Iris pigment epithelial cell (primary cell): ENCODE results near the gene CENPC.
"Not testable (repeated sequence)": the region's sequence is repeated elsewhere in the genome, so short reads cannot be mapped to it uniquely, and the experiment has no call there.

Experiments
- DNase-seq: peaks from one replicate; pipeline ENCODE4 v3.0.0-alpha.2; 2011; ENCODE audit warnings: low read depth

CENPC gene

GRCh38 chr4:67466751-67467150, 78.6 kb downstream of the CENPC start:
- no peak for DNase-seq

DNA sequence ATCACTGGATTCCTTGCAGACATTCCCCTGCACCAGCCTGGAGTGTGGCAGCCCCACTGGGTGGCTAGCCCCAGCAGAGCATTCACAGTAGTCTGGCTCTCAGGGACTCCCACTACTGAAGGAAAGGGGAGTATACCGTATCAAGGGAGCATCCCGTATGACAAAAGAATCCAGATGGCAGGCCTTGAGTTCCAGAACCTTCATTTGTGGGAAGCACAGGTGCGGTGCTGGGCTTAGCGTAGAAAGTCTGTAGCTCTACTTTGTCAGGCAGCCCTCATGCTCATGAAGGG, 79.6 kb downstream of the CENPC start:
- no peak for DNase-seq

DNA sequence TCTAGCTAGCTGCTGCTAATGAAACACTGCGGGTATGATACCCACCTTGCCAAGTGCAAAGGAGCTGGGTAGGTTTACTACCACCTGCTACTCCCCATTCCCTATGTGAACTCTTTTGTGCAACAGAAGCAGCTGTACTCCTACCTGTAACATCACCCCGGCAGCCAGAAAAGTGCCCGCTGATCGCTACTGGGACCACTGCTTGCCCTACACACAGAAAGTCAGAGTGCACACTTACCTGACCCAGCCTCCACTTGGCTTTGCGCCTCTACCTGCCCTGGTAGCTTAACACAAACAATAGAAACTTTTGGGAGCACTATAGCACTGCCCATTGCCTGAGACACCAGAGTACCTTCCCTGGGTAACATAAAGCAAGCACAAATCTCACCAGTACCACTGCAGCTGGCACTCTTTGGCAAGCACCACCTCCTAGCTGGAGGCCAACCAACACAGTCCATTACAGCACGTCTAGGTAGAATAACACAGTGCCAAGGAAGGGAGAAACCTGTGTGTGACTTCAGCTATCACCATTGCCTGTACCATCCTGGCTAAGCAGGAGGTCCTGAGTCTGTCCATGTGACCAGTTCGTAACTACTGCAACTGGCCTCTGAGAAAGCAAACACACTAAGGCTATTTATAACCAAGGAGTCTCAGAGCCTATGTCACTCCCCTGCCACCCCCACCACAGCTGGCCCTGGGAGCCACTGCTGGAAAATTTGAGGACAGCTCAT, 80.1 kb downstream of the CENPC start:
- DNase-seq = no peak

GRCh38 chr4:67460574-67460973, 84.7 kb downstream of the CENPC start:
- no peak for DNase-seq

GRCh38 chr4:67459164-67459563, 86.1 kb downstream of the CENPC start:
- DNase-seq = peak; percentile 46

- no peak for DNase-seq
Observed at GRCh38 chr4:67456577-67457196, 88.6 kb downstream of the CENPC start.

DNA sequence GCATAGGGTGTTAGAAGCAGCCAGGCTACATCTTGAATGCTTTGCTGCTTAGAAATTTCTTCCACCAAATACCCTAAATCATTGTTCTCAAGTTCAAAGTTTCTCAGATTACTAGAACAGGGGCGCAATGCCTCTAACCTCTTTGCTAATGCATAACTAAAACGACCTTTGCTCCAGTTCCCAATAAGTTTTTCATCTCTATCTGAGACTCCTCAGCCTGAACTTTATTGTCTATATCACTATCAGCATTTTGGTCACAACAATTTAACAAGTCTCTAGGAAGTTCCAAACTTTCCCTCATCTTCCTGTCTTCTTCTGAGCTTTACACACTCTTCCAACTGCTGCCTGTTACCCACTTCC, 92.5 kb downstream of the CENPC start:
- not testable (repeated sequence) for DNase-seq

GRCh38 chr4:67452100-67452845, 93.0 kb downstream of the CENPC start:
- peak; percentile 17 for DNase-seq

GRCh38 chr4:67451464-67451863, 93.8 kb downstream of the CENPC start:
- peak; percentile 56 for DNase-seq

DNA sequence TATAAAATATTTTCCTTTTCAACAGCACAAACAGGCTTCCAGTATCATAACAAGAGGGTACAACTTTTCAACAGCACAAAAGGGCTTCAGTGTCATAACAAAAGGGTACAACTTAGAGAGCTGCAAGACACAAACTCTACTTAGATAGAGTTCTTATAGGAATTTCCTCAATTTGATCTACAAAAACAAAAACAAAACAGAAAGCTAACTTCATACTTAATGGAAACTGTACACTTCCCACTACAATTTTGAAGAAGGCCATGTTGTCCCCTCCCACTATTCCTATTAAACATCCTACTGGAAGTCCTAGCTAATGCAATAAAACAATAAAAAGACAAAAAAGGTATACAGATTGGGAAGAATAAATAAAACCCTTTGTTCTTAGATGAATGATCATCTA, 96.7 kb downstream of the CENPC start:
- no peak for DNase-seq

DNA sequence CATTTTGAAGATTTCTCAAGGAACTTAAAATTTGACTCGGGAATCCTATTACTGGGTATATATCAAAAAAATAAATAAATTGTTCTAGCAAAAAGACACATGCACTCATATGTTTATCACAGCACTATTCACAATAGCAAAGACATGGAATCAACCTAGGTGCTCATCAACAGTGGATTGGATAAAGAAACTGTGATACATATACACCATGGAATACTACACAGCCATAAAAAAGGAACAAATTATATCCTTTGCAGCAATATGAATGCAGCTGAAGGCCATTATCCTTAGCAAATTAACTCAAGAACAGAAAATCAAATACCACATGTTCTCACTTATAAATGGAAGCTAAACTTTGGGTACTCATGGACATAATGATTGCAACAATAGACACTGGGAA, 97.4 kb downstream of the CENPC start:
- DNase-seq = no peak

DNA sequence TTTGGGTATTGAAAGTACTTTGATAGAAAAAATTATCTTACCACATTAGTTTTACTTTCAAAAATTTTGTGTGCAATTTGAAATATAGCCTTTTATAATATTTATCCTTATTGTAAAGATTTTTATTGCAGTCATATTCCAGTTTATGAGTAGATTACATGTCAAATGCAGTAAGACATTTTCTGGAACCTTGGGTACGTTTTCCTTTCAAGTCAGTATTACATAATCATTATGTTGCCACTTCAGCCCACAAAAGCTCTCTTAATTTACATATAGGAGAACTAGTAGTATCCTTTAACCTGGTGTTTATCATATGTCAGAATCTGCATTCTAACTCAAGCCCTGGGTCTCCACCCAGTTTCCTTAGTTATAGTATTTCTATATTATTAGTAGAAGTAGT, 98.5 kb downstream of the CENPC start:
- DNase-seq = no peak

GRCh38 chr4:67445881-67446280, 99.4 kb downstream of the CENPC start:
- DNase-seq = not testable (repeated sequence)

- DNase-seq = no peak
Observed at GRCh38 chr4:67438975-67439374, 106.3 kb downstream of the CENPC start.

DNA sequence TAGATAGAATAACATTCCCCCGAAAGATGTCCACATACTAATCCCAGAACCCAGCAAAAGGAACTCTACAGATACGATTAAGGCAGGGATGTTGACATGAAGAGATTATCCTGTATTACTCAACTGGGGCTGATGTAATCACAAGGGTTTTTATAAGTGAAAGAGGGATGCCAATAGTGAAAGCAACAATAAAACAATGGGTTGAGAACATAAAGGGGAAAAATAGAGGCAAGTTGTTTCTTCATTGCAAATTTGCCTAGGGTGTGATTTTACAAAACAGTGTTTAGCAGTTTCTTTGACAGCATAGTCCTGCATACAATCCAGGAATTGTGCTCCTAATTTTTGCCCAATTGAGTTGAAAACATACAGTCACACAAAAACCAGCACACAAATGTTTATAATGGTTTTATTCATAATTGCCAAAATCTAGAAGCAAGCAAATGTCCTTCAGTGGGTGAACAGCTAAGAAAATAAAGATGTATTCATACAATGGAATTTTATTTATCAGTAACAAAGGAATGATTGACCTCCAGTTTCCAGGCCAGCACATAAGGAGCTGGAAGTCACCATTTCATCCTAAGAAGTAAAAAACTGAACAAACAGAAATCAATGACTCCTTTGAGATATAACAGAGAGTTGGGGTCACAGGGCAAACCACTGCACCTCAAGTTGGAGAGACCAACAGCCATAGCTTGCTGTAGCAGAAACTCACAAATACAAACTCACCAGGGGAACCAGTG, 107.2 kb downstream of the CENPC start:
- peak; percentile 93 for DNase-seq

GRCh38 chr4:67436742-67437141, 108.6 kb downstream of the CENPC start:
- peak; percentile 52 for DNase-seq

- no peak for DNase-seq
Observed at GRCh38 chr4:67430989-67431388, 114.3 kb downstream of the CENPC start.

GRCh38 chr4:67428819-67429218, 116.5 kb downstream of the CENPC start:
- no peak for DNase-seq
